Measurements from ENCODE around the gene CAPRIN2.

- no peak for TF ChIP-seq CTCF (IDR thresholded peaks at IDR 0.05)
- TF ChIP-seq ZFX (IDR thresholded peaks at IDR 0.05; ENCODE audit: borderline replicate concordance) = no peak
Measured at GRCh38 chr12:30795410-30796312, 40.9 kb upstream of the CAPRIN2 start.

Data from 22Rv1 (cell line).